HEK293 (cell line): ENCODE results near the gene CKB.

Experiments
- CTCF ChIA-PET: fragments of 350-600 bp; formaldehyde crosslinking; extraction: SDS; loops from one replicate; lab custom pipeline; 2021; ENCODE audit warnings: antibody characterized with exemption; lab: Yijun Ruan, JAX
- POLR2A ChIA-PET: fragments of 300-600 bp; formaldehyde crosslinking; extraction: SDS; loops from one replicate; lab custom pipeline; 2020; ENCODE audit warnings: antibody characterized with exemption, inconsistent platforms; lab: Yijun Ruan, JAX
- H3K27ac ChIP-seq: fragments of 200-500 bp; sonication (Bioruptor generic); 2 replicates; pipeline ENCODE4 v1.5.1; 2014; ENCODE audit warnings: low read depth, low read length, control low read depth, inconsistent platforms; ENCODE audit errors: extremely low read depth
- H3K36me3 ChIP-seq, 2 experiments: fragments of 200-500 bp in 1 of 2; sonication (Bioruptor generic) in 1 of 2; 1 replicate in 1 of 2; 2 replicates in 1 of 2; pipeline ENCODE4 v1.5.1; 2014 to 2017; ENCODE audit warnings: inconsistent platforms in 2 of 2, low read length in 2 of 2; ENCODE audit not compliant: control insufficient read depth in 2 of 2, insufficient read depth in 1 of 2
- H3K4me1 ChIP-seq: fragments of 200-500 bp; sonication (Bioruptor generic); 2 replicates; pipeline ENCODE4 v1.5.1; 2014; ENCODE audit warnings: mild to moderate bottlenecking, low read length, inconsistent platforms; ENCODE audit not compliant: control insufficient read depth, insufficient read depth
- H3K4me3 ChIP-seq: 2 replicates; pipeline ENCODE4 v1.5.1; 2011; ENCODE audit warnings: low read depth, mild to moderate bottlenecking, control low read depth, low read length, moderate library complexity
- H3K9me3 ChIP-seq: fragments of 200-500 bp; sonication (Bioruptor generic); 2 replicates; pipeline ENCODE4 v1.5.1; 2014; ENCODE audit warnings: low read depth, low read length, inconsistent platforms; ENCODE audit not compliant: control insufficient read depth, insufficient read depth
- AEBP2 ChIP-seq: fragments of 450-650 bp; formaldehyde crosslinking; IDR thresholded peaks from 2 replicates; pipeline ENCODE4 v1.5.1; 2016; ENCODE audit warnings: missing biosample characterization, missing genetic modification characterization, borderline replicate concordance
- BCL11A ChIP-seq: fragments of 450-650 bp; formaldehyde crosslinking; IDR thresholded peaks from 2 replicates; pipeline ENCODE4 v1.5.1; 2016; ENCODE audit warnings: low read depth, missing biosample characterization, missing genetic modification characterization
- BCL11B ChIP-seq: fragments of 450-650 bp; formaldehyde crosslinking; IDR thresholded peaks from 2 replicates; pipeline ENCODE4 v1.5.1; 2016; ENCODE audit warnings: low read depth, missing biosample characterization, missing genetic modification characterization
- EGR2 ChIP-seq: fragments of 450-650 bp; formaldehyde crosslinking; IDR thresholded peaks from 2 replicates; pipeline ENCODE4 v1.5.1; 2016; ENCODE audit warnings: low read depth, missing biosample characterization, missing genetic modification characterization
- ELK4 ChIP-seq: IDR thresholded peaks from 2 replicates; pipeline ENCODE4 v1.6.1; 2011; ENCODE audit warnings: mild to moderate bottlenecking, low read depth, low read length, borderline replicate concordance
- HIC1 ChIP-seq: fragments of 450-650 bp; formaldehyde crosslinking; IDR thresholded peaks from 2 replicates; pipeline ENCODE4 v1.5.1; 2016; ENCODE audit warnings: missing biosample characterization, missing genetic modification characterization
- KLF1 ChIP-seq: fragments of 450-650 bp; formaldehyde crosslinking; IDR thresholded peaks from 2 replicates; pipeline ENCODE4 v1.5.1; 2016; ENCODE audit warnings: missing biosample characterization, missing genetic modification characterization
- KLF8 ChIP-seq: fragments of 450-650 bp; formaldehyde crosslinking; IDR thresholded peaks from 2 replicates; pipeline ENCODE4 v1.5.1; 2016; ENCODE audit warnings: missing biosample characterization, missing genetic modification characterization
- REST ChIP-seq: fragments of 450-650 bp; formaldehyde crosslinking; IDR thresholded peaks from 2 replicates; pipeline ENCODE4 v1.5.1; 2016; ENCODE audit warnings: missing biosample characterization, missing genetic modification characterization
- TRIM28 ChIP-seq: IDR thresholded peaks from 2 replicates; pipeline ENCODE4 v1.6.1; 2011; ENCODE audit warnings: low read length, control low read depth, borderline replicate concordance
- ZBTB7A ChIP-seq: fragments of 450-650 bp; formaldehyde crosslinking; IDR thresholded peaks from 2 replicates; pipeline ENCODE4 v1.5.1; 2016; ENCODE audit warnings: low read depth, missing biosample characterization, missing genetic modification characterization
- ZFHX2 ChIP-seq: fragments of 450-650 bp; formaldehyde crosslinking; conservative IDR thresholded peaks from 2 replicates; pipeline ENCODE4 v1.5.1; 2016; ENCODE audit warnings: missing biosample characterization, missing genetic modification characterization
- ZFP41 ChIP-seq: fragments of 450-650 bp; formaldehyde crosslinking; IDR thresholded peaks from 2 replicates; pipeline ENCODE4 v1.5.1; 2016; ENCODE audit warnings: missing biosample characterization, missing genetic modification characterization, borderline replicate concordance
- ZNF114 ChIP-seq: fragments of 450-650 bp; formaldehyde crosslinking; IDR thresholded peaks from 2 replicates; pipeline ENCODE4 v1.5.0; 2017; ENCODE audit warnings: missing biosample characterization, missing genetic modification characterization
- ZNF132 ChIP-seq: fragments of 450-650 bp; formaldehyde crosslinking; IDR thresholded peaks from 2 replicates; pipeline ENCODE4 v1.5.1; 2017; ENCODE audit warnings: missing biosample characterization, missing genetic modification characterization, borderline replicate concordance
- ZNF211 ChIP-seq: fragments of 450-650 bp; formaldehyde crosslinking; IDR thresholded peaks from 2 replicates; pipeline ENCODE4 v1.5.1; 2016; ENCODE audit warnings: low read depth, missing biosample characterization, missing genetic modification characterization
- ZNF530 ChIP-seq: fragments of 450-650 bp; formaldehyde crosslinking; IDR thresholded peaks from 2 replicates; pipeline ENCODE4 v1.5.1; 2016; ENCODE audit warnings: low read depth, missing biosample characterization, missing genetic modification characterization
- ZNF580 ChIP-seq: fragments of 450-650 bp; formaldehyde crosslinking; IDR thresholded peaks from 2 replicates; pipeline ENCODE4 v1.5.1; 2016; ENCODE audit warnings: missing biosample characterization, missing genetic modification characterization
- ZNF585B ChIP-seq: fragments of 450-650 bp; formaldehyde crosslinking; IDR thresholded peaks from 2 replicates; pipeline ENCODE4 v1.5.1; 2016; ENCODE audit warnings: missing biosample characterization, missing genetic modification characterization
- ZNF626 ChIP-seq: fragments of 450-650 bp; sonication (Bioruptor Pico); formaldehyde crosslinking; IDR thresholded peaks from 2 replicates; pipeline ENCODE4 v1.5.1; 2018; ENCODE audit warnings: missing biosample characterization, missing genetic modification characterization, inconsistent platforms
- ZNF76 ChIP-seq: fragments of 450-650 bp; formaldehyde crosslinking; IDR thresholded peaks from 2 replicates; pipeline ENCODE4; 2016; ENCODE audit warnings: low read depth, missing biosample characterization, missing genetic modification characterization, borderline replicate concordance
- ZNF837 ChIP-seq: fragments of 450-650 bp; formaldehyde crosslinking; IDR thresholded peaks from 2 replicates; pipeline ENCODE4 v1.5.1; 2016; ENCODE audit warnings: missing biosample characterization, missing genetic modification characterization
- ZNF843 ChIP-seq: fragments of 450-650 bp; formaldehyde crosslinking; IDR thresholded peaks from 2 replicates; pipeline ENCODE4 v1.5.1; 2016; ENCODE audit warnings: missing biosample characterization, missing genetic modification characterization

Gene CKB

GRCh38 chr14:103545915-103546651 is 23.5 kb upstream of the CKB start:
- Histone ChIP-seq H3K27ac (no peak overlapping the region), H3K9me3 (no peaks in the 10 kb centered on the region), H3K4me3 (no peak overlapping the region), H3K4me1 (no peaks in the 10 kb centered on the region; the same call in 1 of the 2 replicates), H3K36me3 (no peaks in the 10 kb centered on the region)
- CTCF ChIA-PET = interaction anchor here (0.6 to 6.0 kb wide), 14 partner anchors 8 to 1627 kb away, joined by 3 to 48 read pairs (median 4); partner anchors contain the start of gene BAG5
- TF ChIP-seq ZNF843 (tag by site-specific recombination) (no peak), EGR2 (tag by site-specific recombination) (peak; percentile 84), ZFHX2 (tag by site-specific recombination) (peak; percentile 94), HIC1 (tag by site-specific recombination) (peak; percentile 35; the same call in 1 of the 2 replicates), BCL11A (tag by site-specific recombination) (peak; percentile 34; the same call in 1 of the 2 replicates), KLF1 (peak; percentile 53; the same call in 1 of the 2 replicates), ZBTB7A (no peak)
- POLR2A ChIA-PET = interaction anchor here (1.2 to 2.4 kb wide), 2 partner anchors 24 to 28 kb away, joined by 5 to 12 read pairs; partner anchors contain the start of gene CKB

- POLR2A ChIA-PET = interaction anchor here (1.2 to 2.4 kb wide), 2 partner anchors 23 to 27 kb away, joined by 5 to 12 read pairs; partner anchors contain the start of gene CKB
- Histone ChIP-seq H3K4me3 (no peak overlapping the region), H3K4me1 (0 out of 2 replicates have a peak, but pooled peaks cover 3% of the 10 kb centered on the region), H3K36me3 (no peaks in the 10 kb centered on the region), H3K27ac (no peak overlapping the region), H3K9me3 (no peaks in the 10 kb centered on the region)
- CTCF ChIA-PET = interaction anchor here (0.6 to 6.0 kb wide), 11 partner anchors 9 to 585 kb away, joined by 3 to 48 read pairs (median 4); no protein-coding TSS in a partner anchor
- TF ChIP-seq ZNF837 (tag by site-specific recombination) = no peak
- no peak for TF ChIP-seq BCL11B (tag by site-specific recombination)
- TF ChIP-seq ZNF626 (tag by site-specific recombination) = no peak
- TF ChIP-seq ZNF530 (tag by site-specific recombination) = no peak
- TF ChIP-seq REST (tag by site-specific recombination) = no peak
- no peak for TF ChIP-seq AEBP2 (tag by site-specific recombination)
- no peak for TF ChIP-seq KLF8 (tag by site-specific recombination)
- TF ChIP-seq ZNF585B (tag by site-specific recombination) = no peak
- TF ChIP-seq ZFP41 = no peak
- TF ChIP-seq ZNF580 (tag by site-specific recombination) = no peak
- TF ChIP-seq ZNF211 = no peak
- no peak for TF ChIP-seq ZNF76 (tag by site-specific recombination)
- no peak for TF ChIP-seq TRIM28
- TF ChIP-seq ZNF114 (tag by site-specific recombination) = no peak
- TF ChIP-seq ZNF132 (tag by site-specific recombination) = no peak
- TF ChIP-seq ELK4 = no peak
These were observed 22.7 kb upstream of the CKB start for GRCh38 chr14:103545219-103545914.
